ENCODE measurements around the gene FRMD8. TPM values are rescaled to one million over a fixed set of nuclear protein-coding genes. Genes with fewer than 3 reads are reported as not detected.

Gene FRMD8
- total RNA-seq, 4 donors from 2014 or later: 44.1 to 88.7 (median 81.0) TPM

GRCh38 chr11:65420979-65421793, 34.7 kb downstream of the FRMD8 start:
- peak in 3 of 4 donors; percentile 16 to 90 (median 83) for TF ChIP-seq POLR2A (IDR thresholded peaks at IDR 0.05)
- no peak for TF ChIP-seq CTCF (IDR thresholded peaks at IDR 0.05)
- Histone ChIP-seq H3K27me3 (no peaks in the 10 kb centered on the region), H3K27ac (peak overlapping the region; percentile 99 to 100 (median 100)), H3K9me3 (no peaks in the 10 kb centered on the region), H3K4me1 (peaks cover 39 to 55% (median 44%) of the 10 kb centered on the region in 3 donors), H3K4me3 (peak overlapping the region; percentile 69 to 95 (median 84)), H3K36me3 (peaks cover 0 to 31% (median 29%) of the 10 kb centered on the region in 3 donors)
- intact Hi-C loops (cut with DNase I): loop anchor here (10.0 kb wide), 1 partner anchor 54 kb away; no protein-coding TSS in a partner anchor
- WGBS, 2 donors: 4 to 5% methylated on average over 8 to 11 of the region's 15 CpGs
- DNase-seq: peak; percentile 86

DNA sequence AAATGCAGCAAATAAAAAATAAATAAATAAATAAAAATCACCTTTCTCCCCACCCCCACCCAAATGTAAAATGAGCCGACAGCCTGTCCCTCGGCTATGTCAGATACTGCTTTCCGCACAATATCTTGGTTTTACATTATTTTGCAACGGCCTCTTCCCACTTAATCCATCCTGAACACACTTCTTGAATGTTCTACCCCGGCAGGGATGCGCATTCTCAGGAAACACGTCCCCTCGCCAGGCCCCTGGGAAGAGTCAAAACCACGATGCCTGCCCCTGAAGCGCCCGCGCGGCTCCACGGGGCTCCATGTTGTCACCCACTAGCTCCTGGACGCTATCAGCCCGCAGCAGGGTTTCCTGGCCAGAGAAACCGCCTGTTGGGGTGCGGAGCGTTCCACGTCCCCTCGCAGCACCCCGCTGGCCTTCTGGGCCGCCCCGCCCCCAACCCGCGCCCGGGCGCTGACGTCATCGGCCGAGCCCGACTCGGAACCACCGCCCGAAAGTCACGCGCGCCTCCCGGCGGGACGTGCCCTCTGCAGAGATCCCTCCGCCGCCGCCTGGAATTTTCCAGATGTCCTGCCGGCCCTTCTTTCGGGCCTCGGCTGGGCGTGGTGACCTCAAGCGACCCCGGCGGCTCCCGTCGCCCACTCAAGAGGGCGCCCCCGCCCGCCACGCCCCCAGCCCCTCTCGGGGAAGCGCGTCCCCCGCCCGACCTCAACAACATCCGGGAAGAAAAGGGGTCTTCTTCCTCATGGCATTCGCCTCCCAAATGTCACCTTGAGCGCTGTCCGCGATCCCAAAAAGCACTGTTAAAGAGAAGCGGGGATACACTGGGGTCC, 35.6 kb downstream of the FRMD8 start:
- Histone ChIP-seq H3K9me3 (no peaks in the 10 kb centered on the region), H3K4me3 (peak overlapping the region; percentile 69 to 95 (median 84)), H3K36me3 (peaks cover 0 to 38% (median 37%) of the 10 kb centered on the region in 3 donors), H3K27ac (peak overlapping the region; percentile 99 to 100 (median 100)), H3K4me1 (peaks cover 33 to 55% (median 37%) of the 10 kb centered on the region in 3 donors), H3K27me3 (no peaks in the 10 kb centered on the region)
- 0 to 1% methylated on average over 6 to 14 of the region's 68 CpGs for WGBS, 2 donors
- peak; percentile 78 for DNase-seq
- peak in 1 of 6 experiments; percentile 8 for TF ChIP-seq CTCF (IDR thresholded peaks at IDR 0.05)
- peak in 3 of 4 donors; percentile 74 to 97 (median 82) for TF ChIP-seq POLR2A (IDR thresholded peaks at IDR 0.05)
- intact Hi-C loops (cut with DNase I): loop anchor here (2.0 to 10.0 kb wide), 2 partner anchors 53 to 77 kb away; partner anchors contain the start of gene MALAT1

GRCh38 chr11:65422633-65423515, 36.4 kb downstream of the FRMD8 start, which contains the start of gene NEAT1:
TSS of gene NEAT1 (plus strand) at chr11:65422798.
- intact Hi-C loops (cut with DNase I): loop anchor here (2.0 to 10.0 kb wide), 2 partner anchors 52 to 76 kb away; partner anchors contain the start of gene MALAT1
- peak; percentile 74 for DNase-seq
- Histone ChIP-seq H3K4me3 (peak within 1 kb of the TSS; percentile 69 to 95 (median 84)), H3K27ac (peak within 1 kb of the TSS; percentile 99 to 100 (median 100)), H3K9me3 (no peaks in the 10 kb centered on the region), H3K4me1 (peaks cover 29 to 55% (median 30%) of the 10 kb centered on the region in 3 donors), H3K27me3 (no peaks in the 10 kb centered on the region), H3K36me3 (peaks cover 0 to 46% (median 38%) of the 10 kb centered on the region in 3 donors)
- peak; percentile 64 to 100 (median 100) for TF ChIP-seq POLR2A (IDR thresholded peaks at IDR 0.05)
- peak in 3 of 6 experiments; percentile 6 to 20 (median 9) for TF ChIP-seq CTCF (IDR thresholded peaks at IDR 0.05)
- 0 to 1% methylated on average over 8 to 22 of the region's 40 CpGs for WGBS, 2 donors

- H3K4me1 ChIP-seq: peaks cover 21 to 55% (median 24%) of the 10 kb centered on the region in 3 donors
- no peaks in the 10 kb centered on the region for H3K9me3 ChIP-seq
- TF ChIP-seq CTCF (IDR thresholded peaks at IDR 0.05): no peak
- TF ChIP-seq POLR2A (IDR thresholded peaks at IDR 0.05): peak in 1 of 4 donors; percentile 13
- intact Hi-C loops (cut with DNase I): loop anchor here (2.0 to 10.0 kb wide), 2 partner anchors 51 to 75 kb away; partner anchors contain the start of gene MALAT1
- H3K27ac ChIP-seq: peak overlapping the region; percentile 99 to 100 (median 100)
- H3K36me3 ChIP-seq: peaks cover 0 to 46% (median 38%) of the 10 kb centered on the region in 3 donors
- peak overlapping the region; percentile 69 to 95 (median 84) for H3K4me3 ChIP-seq
- H3K27me3 ChIP-seq: no peaks in the 10 kb centered on the region
- DNase-seq: no peak
- 1% methylated on average over 13 to 15 of the region's 19 CpGs for WGBS, 2 donors
Measured at GRCh38 chr11:65423516-65424204, 37.2 kb downstream of the FRMD8 start.
